Breast epithelium (tissue), 4 donors: ENCODE measurements around the gene ELK4. TPM values are rescaled to one million over a fixed set of nuclear protein-coding genes. Genes with fewer than 3 reads are reported as not detected.

Source experiments
- DNase-seq, 2 donors: peaks; one replicate each; pipeline ENCODE4 v3.0.0-alpha.2; 2019; ENCODE audit warnings: low spot score in 2 of 2
- H3K27ac ChIP-seq, 2 donors: fragments of 200-600 bp; sonication (generic) in 1 of 2; one replicate each; pipeline ENCODE4 v1.5.1; 2016 to 2019; ENCODE audit warnings: mild to moderate bottlenecking in 1 of 2
- H3K27me3 ChIP-seq, 2 donors: fragments of 200-600 bp; sonication (generic) in 1 of 2; one replicate each; pipeline versions ENCODE4 v1.5.1 to v1.6.0; 2017 to 2019; ENCODE audit warnings: control low read depth in 1 of 2, mild to moderate bottlenecking in 1 of 2
- H3K36me3 ChIP-seq: fragments of 200-600 bp; one replicate; pipeline ENCODE4 v1.5.1; 2019
- H3K4me1 ChIP-seq, 2 donors: fragments of 200-600 bp; sonication (generic); one replicate each; pipeline ENCODE4 v1.5.1; 2016 to 2019; ENCODE audit warnings: control low read depth in 1 of 2
- H3K4me3 ChIP-seq, 3 donors: fragments of 200-600 bp; sonication (generic); 1 replicate in 2 of 3; 2 replicates in 1 of 3; pipeline ENCODE4 v1.5.1; 2016 to 2019; ENCODE audit warnings: mild to moderate bottlenecking in 3 of 3, moderate library complexity in 2 of 3
- H3K9me3 ChIP-seq, 2 donors: fragments of 200-600 bp; sonication (generic) in 1 of 2; one replicate each; pipeline ENCODE4 v1.5.1; 2016 to 2019; ENCODE audit warnings: control low read depth in 1 of 2
- POLR2A ChIP-seq: fragments of 450-650 bp; IDR thresholded peaks from one replicate; pipeline ENCODE4 v1.6.1; 2016; ENCODE audit warnings: antibody characterized with exemption, mild to moderate bottlenecking, moderate library complexity
- POLR2AphosphoS5 ChIP-seq, 3 donors: sonication (generic); formaldehyde crosslinking; IDR thresholded peaks; one replicate each; pipeline ENCODE4 v1.6.1; 2017; ENCODE audit warnings: antibody characterized with exemption in 3 of 3
- intact Hi-C: fragments of 100-400 bp; cut with DNase I; formaldehyde crosslinking; loops from one replicate; pipeline ENCODE4 v1.15.1; 2023; ENCODE audit warnings: low total_unique reads
- total RNA-seq, 3 donors: library from RNA; depleted of rRNA; stranded (reverse); fragments of >200 nt; gene quantifications; one replicate each; pipeline ENCODE4 v1.1.0, GENCODE V29; 2016
- TF ChIP-seq, protein P1 (sequence below), 3 donors: fragments of 450-650 bp; IDR thresholded peaks; one replicate each; pipeline ENCODE4 v1.5.1; 2016 to 2017; ENCODE audit warnings: antibody characterized with exemption in 3 of 3, mild to moderate bottlenecking in 3 of 3, moderate library complexity in 3 of 3

Gene ELK4
- total RNA-seq, 3 donors from 2014 or later: 22.6 to 32.5 (median 26.5) TPM

DNA sequence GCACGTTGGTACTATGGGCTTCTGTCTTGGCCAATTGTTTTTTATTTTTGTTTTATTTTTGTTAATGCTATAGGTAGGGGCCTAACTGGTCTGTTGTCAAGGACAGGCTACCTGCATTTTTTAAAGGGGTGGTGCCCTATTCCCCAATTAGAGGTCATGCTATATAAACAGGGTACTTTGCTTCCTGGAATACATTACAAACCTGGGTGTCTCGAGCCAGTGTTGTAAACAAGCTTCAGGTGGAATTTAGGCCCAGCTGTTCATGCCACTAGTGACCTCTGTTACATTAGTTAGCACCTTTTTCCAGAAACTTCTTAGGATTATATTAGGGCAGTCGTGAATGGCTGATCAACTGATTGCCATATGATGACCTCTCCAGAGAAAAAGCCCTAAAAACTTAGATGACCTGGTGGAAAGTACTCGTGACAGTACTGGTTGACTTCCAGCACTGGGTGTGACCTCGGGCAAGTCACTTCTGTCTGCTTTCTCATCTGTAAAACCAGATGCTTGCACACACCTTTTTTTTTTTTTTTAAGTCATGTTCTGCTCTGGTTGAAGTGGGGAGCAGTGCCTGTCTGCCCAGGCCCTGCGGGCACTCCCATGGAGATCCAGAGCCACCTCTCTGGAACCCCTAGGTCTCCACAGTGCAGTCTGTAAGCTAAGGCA lies 46.5 kb downstream of the ELK4 start:
- no peaks in the 10 kb centered on the region for H3K4me1 ChIP-seq
- no peak overlapping the region for H3K27ac ChIP-seq
- DNase-seq: no peak
- TF ChIP-seq POLR2AphosphoS5 (IDR thresholded peaks at IDR 0.05) (no peak), POLR2A (no peak)
- TF ChIP-seq, protein P1, sequence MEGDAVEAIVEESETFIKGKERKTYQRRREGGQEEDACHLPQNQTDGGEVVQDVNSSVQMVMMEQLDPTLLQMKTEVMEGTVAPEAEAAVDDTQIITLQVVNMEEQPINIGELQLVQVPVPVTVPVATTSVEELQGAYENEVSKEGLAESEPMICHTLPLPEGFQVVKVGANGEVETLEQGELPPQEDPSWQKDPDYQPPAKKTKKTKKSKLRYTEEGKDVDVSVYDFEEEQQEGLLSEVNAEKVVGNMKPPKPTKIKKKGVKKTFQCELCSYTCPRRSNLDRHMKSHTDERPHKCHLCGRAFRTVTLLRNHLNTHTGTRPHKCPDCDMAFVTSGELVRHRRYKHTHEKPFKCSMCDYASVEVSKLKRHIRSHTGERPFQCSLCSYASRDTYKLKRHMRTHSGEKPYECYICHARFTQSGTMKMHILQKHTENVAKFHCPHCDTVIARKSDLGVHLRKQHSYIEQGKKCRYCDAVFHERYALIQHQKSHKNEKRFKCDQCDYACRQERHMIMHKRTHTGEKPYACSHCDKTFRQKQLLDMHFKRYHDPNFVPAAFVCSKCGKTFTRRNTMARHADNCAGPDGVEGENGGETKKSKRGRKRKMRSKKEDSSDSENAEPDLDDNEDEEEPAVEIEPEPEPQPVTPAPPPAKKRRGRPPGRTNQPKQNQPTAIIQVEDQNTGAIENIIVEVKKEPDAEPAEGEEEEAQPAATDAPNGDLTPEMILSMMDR (IDR thresholded peaks at IDR 0.05): no peak
- H3K27me3 ChIP-seq: no peaks in the 10 kb centered on the region
- intact Hi-C loops: no loop called here
- H3K36me3 ChIP-seq: no peaks in the 10 kb centered on the region
- H3K9me3 ChIP-seq: no peaks in the 10 kb centered on the region
- H3K4me3 ChIP-seq: no peak overlapping the region

DNA sequence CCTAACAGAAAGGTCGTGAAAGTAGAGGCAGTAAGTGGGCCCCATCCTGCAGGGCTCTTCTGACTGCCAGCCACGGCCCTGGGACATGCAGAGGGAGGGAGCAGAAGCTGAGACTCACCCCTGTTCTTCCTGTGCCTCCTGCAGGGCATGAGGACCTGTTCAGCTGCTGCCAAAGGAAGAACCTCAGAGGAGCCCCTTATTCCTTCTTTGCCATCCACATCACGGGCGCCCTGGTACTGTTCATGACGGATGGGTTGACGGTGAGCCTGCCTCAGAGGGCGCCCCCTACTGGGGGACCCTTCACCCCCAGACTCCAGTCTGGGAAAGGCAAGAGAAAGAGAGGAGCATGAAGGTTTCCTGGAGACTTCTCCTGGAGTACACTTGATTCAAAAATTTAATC lies 47.1 kb downstream of the ELK4 start:
- intact Hi-C loops: no loop called here
- no peak overlapping the region for H3K4me3 ChIP-seq
- H3K36me3 ChIP-seq: no peaks in the 10 kb centered on the region
- no peak overlapping the region for H3K27ac ChIP-seq
- no peak for DNase-seq
- no peaks in the 10 kb centered on the region for H3K9me3 ChIP-seq
- TF ChIP-seq, protein P1 (IDR thresholded peaks at IDR 0.05): no peak
- no peak for TF ChIP-seq POLR2AphosphoS5 (IDR thresholded peaks at IDR 0.05)
- TF ChIP-seq POLR2A: no peak
- H3K4me1 ChIP-seq: no peaks in the 10 kb centered on the region
- no peaks in the 10 kb centered on the region for H3K27me3 ChIP-seq

DNA sequence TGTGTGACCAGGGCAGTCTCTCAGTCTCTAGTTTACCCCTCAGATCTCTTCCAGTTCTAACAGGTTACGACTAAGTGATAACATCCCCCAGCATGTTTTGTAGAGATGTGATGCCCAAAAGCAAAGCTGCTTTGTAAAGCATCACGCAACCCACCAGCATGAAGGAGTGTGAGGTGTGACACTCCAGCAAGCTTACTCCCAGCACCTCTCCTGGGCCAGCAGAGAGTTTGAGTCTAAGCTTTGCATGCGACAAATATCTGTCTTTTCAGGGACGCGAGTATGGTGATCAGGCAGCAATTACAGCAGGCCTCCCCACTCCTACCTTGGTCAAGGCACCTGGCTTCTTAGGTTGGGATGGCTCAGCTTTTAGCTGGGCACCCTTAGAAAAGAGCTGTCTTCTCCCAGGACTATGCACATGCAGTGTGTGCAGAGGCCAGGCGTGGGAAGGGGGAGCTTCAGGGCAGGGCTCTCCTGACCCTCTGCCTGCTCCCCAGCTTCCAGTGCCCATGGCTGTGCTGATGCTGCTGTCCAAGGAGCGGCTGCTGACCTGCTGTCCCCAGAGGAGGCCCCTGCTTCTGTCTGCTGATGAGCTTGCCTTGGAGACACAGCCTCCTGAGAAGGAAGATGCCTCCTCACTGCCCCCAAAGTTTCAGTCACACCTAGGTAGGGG lies 48.2 kb downstream of the ELK4 start:
- Histone ChIP-seq H3K27ac (no peak overlapping the region), H3K4me1 (no peaks in the 10 kb centered on the region), H3K27me3 (no peaks in the 10 kb centered on the region), H3K9me3 (no peaks in the 10 kb centered on the region), H3K4me3 (no peak overlapping the region), H3K36me3 (no peaks in the 10 kb centered on the region)
- intact Hi-C loops: no loop called here
- no peak for DNase-seq
- no peak for TF ChIP-seq POLR2AphosphoS5 (IDR thresholded peaks at IDR 0.05)
- TF ChIP-seq, protein P1 (IDR thresholded peaks at IDR 0.05): no peak
- TF ChIP-seq POLR2A: no peak

DNA sequence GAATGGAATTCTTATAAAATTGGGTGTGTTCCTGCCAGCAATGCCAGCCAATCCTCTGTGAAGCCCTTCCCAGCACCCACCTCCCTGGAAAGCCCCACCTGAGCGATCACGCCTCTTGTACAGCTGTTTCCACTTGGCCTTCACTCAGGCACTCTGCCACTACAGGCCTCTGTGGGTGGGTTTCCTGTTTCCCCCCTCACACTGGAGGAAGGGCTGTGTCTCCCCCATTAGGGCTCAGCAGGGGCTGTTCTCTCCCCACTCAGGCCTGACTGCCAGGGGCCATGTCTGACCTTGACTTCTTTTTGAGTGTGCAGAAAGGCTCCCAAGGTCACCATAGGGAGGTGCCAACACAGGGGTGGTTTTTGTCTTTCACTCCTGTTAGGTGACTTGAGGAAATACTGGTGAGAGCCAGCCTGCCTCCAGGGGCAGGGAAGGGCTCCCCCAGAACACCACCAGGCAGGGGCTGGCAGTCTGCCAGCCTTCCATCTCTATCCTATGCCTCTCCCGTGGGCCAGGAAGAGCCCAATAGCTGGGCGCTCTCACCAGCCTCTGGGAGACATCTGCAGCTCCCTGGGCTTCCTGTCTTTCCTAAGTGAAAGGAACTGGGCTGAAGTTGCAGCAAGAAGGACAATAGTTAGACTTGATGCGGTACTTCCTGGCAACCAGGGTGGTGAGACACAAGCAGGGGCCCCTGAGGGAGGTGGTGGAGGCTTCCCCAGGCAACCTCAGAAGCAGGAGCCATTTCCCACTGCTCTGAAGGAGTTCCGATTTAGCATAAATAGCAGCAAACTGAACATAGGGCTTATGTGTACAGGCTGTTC lies 49.1 kb downstream of the ELK4 start:
- TF ChIP-seq, protein P1 (IDR thresholded peaks at IDR 0.05): no peak
- TF ChIP-seq POLR2AphosphoS5 (IDR thresholded peaks at IDR 0.05) (no peak), POLR2A (no peak)
- H3K27ac ChIP-seq: peak overlapping the region in 1 of 2 donors; percentile 3
- no peak overlapping the region for H3K4me3 ChIP-seq
- no peaks in the 10 kb centered on the region for H3K36me3 ChIP-seq
- intact Hi-C loops: no loop called here
- no peaks in the 10 kb centered on the region for H3K27me3 ChIP-seq
- DNase-seq: no peak
- no peaks in the 10 kb centered on the region for H3K4me1 ChIP-seq
- H3K9me3 ChIP-seq: no peaks in the 10 kb centered on the region

DNA sequence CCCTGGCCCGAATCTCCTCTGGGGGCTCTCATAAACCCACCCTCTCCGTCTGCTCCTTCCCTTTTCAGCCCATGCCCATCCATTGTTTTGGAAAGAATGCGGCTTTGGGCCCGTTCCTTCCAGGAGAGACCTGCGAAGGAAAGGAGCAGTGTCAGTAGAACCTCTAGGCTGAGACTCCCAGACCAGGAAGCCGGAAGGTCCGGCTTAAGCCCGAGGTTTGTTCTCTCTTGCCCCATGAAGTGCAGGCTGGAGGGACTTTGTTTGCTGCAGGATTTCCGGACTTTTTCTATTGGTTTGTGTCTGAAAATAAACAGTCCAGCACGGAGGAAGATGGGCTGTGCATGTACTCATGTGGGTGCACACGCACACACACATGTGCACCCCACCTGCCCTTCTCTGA lies 49.8 kb downstream of the ELK4 start:
- no peaks in the 10 kb centered on the region for H3K36me3 ChIP-seq
- H3K9me3 ChIP-seq: no peaks in the 10 kb centered on the region
- H3K4me1 ChIP-seq: no peaks in the 10 kb centered on the region
- peak overlapping the region in 1 of 2 donors; percentile 32 for H3K27ac ChIP-seq
- intact Hi-C loops: no loop called here
- no peak for TF ChIP-seq POLR2A
- TF ChIP-seq, protein P1 (IDR thresholded peaks at IDR 0.05): no peak
- TF ChIP-seq POLR2AphosphoS5 (IDR thresholded peaks at IDR 0.05): no peak
- no peak for DNase-seq
- no peak overlapping the region for H3K4me3 ChIP-seq
- no peaks in the 10 kb centered on the region for H3K27me3 ChIP-seq
